HepG2 (cell line): ENCODE data around the gene DPYD.

Experiments
- ATF7 ChIP-seq, 2 experiments: fragments of 450-650 bp in 1 of 2; sonication (generic) in 1 of 2; formaldehyde crosslinking in 1 of 2; IDR thresholded peaks; 2 replicates each; pipeline versions ENCODE4 v1.4.0 to v1.6.1; 2016 to 2020; ENCODE audit warnings: antibody characterized with exemption in 1 of 2, mild to moderate bottlenecking in 1 of 2, missing genetic modification reagents in 1 of 2
- EP300 ChIP-seq, 3 experiments: sonication (generic) in 1 of 3; formaldehyde crosslinking in 1 of 3; IDR thresholded peaks; 2 replicates each; pipeline versions ENCODE4 v1.5.1 to v1.6.1; 2011 to 2020; ENCODE audit warnings: low read depth in 2 of 3, low read length in 2 of 3, borderline replicate concordance in 1 of 3, improper control_type of control experiment in 1 of 3, mild to moderate bottlenecking in 1 of 3, missing genetic modification reagents in 1 of 3, moderate library complexity in 1 of 3
- HNRNPUL1 ChIP-seq: fragments of 200-400 bp; formaldehyde crosslinking; IDR thresholded peaks from 2 replicates; pipeline ENCODE4 v1.6.1; 2017; ENCODE audit warnings: low read depth, mild to moderate bottlenecking, low read length, moderate library complexity
- KAT7 ChIP-seq: IDR thresholded peaks from 2 replicates; pipeline ENCODE4 v1.6.1; 2018; ENCODE audit warnings: borderline replicate concordance, missing compliant biosample characterization
- KDM5B ChIP-seq: sonication (generic); formaldehyde crosslinking; IDR thresholded peaks from 2 replicates; pipeline ENCODE4 v1.4.0; 2020; ENCODE audit warnings: missing genetic modification reagents, mild to moderate bottlenecking, borderline replicate concordance
- MED13 ChIP-seq: sonication (generic); formaldehyde crosslinking; IDR thresholded peaks from 2 replicates; pipeline ENCODE4 v1.5.0; 2020; ENCODE audit warnings: missing genetic modification reagents
- MXI1 ChIP-seq: IDR thresholded peaks from 3 replicates; pipeline ENCODE4 v1.6.1; 2012; ENCODE audit warnings: low read depth, low read length, inconsistent platforms, borderline replicate concordance
- PHF8 ChIP-seq: sonication (generic); formaldehyde crosslinking; IDR thresholded peaks from 2 replicates; pipeline ENCODE4 v1.5.0; 2020; ENCODE audit warnings: missing genetic modification reagents
- POLR2A ChIP-seq, 2 experiments: IDR thresholded peaks; 2 replicates each; pipeline ENCODE4 v1.6.1; 2011; ENCODE audit warnings: low read depth in 2 of 2, low read length in 2 of 2, mild to moderate bottlenecking in 1 of 2, moderate library complexity in 1 of 2; ENCODE audit not compliant: insufficient read depth in 1 of 2
- RFX5 ChIP-seq: IDR thresholded peaks from 2 replicates; pipeline ENCODE4 v1.6.1; 2011; ENCODE audit warnings: low read depth, low read length, improper control_type of control experiment
- TCF12 ChIP-seq, 2 experiments: fragments of 450-650 bp in 1 of 2; sonication (generic) in 1 of 2; formaldehyde crosslinking in 1 of 2; IDR thresholded peaks; 2 replicates each; pipeline versions ENCODE4 v1.6.1 to v1.8.0; 2017 to 2022; ENCODE audit warnings: antibody characterized with exemption in 1 of 2, mild to moderate bottlenecking in 1 of 2, missing genetic modification reagents in 1 of 2, moderate library complexity in 1 of 2
- ZBTB7A ChIP-seq: sonication (generic); formaldehyde crosslinking; IDR thresholded peaks from 2 replicates; pipeline ENCODE4 v1.8.0; 2022; ENCODE audit warnings: mild to moderate bottlenecking, missing genetic modification reagents
- ZNF75D ChIP-seq: sonication (generic); formaldehyde crosslinking; IDR thresholded peaks from 2 replicates; pipeline ENCODE4 v1.8.1; 2023; ENCODE audit warnings: missing genetic modification reagents, mild to moderate bottlenecking, borderline replicate concordance
- TF ChIP-seq, protein P1 (sequence below): sonication (generic); formaldehyde crosslinking; IDR thresholded peaks from 2 replicates; pipeline ENCODE4 v1.5.0; 2020; ENCODE audit warnings: mild to moderate bottlenecking, missing genetic modification reagents, moderate library complexity

DNA sequence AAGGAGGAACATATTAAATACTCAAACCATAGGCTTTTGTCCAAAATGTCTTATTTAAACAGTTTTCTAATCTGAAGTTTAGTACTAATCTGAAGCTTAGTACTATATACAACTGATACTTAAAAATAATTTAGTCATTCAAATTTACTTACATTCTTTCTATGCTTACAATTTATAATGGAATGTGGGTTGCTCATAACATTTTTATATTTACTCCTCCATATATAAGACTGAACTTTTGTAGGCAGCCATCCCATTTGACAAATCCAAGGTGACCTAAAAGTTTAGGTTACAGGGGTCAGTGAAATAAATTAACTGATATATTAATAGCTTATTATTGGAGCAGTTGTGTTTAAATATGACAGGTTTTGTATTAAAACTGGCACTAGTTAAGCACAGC, 570.6 kb downstream of the DPYD start:
- no peak for TF ChIP-seq ZBTB7A (CRISPR knock-in tag)
- TF ChIP-seq MXI1 = no peak
- no peak for TF ChIP-seq MED13 (CRISPR knock-in tag)
- no peak for TF ChIP-seq EP300 (IDR thresholded peaks at IDR 0.05; ENCODE audit: low read depth in 2 of 2, low read length in 2 of 2)
- TF ChIP-seq EP300 (CRISPR knock-in tag; IDR thresholded peaks at IDR 0.05; ENCODE audit: borderline replicate concordance) = no peak
- no peak for TF ChIP-seq PHF8 (CRISPR knock-in tag)
- TF ChIP-seq, protein P1, sequence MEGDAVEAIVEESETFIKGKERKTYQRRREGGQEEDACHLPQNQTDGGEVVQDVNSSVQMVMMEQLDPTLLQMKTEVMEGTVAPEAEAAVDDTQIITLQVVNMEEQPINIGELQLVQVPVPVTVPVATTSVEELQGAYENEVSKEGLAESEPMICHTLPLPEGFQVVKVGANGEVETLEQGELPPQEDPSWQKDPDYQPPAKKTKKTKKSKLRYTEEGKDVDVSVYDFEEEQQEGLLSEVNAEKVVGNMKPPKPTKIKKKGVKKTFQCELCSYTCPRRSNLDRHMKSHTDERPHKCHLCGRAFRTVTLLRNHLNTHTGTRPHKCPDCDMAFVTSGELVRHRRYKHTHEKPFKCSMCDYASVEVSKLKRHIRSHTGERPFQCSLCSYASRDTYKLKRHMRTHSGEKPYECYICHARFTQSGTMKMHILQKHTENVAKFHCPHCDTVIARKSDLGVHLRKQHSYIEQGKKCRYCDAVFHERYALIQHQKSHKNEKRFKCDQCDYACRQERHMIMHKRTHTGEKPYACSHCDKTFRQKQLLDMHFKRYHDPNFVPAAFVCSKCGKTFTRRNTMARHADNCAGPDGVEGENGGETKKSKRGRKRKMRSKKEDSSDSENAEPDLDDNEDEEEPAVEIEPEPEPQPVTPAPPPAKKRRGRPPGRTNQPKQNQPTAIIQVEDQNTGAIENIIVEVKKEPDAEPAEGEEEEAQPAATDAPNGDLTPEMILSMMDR (CRISPR knock-in tag) = no peak
- no peak for TF ChIP-seq POLR2A (IDR thresholded peaks at IDR 0.05; ENCODE audit: insufficient read depth in 1 of 2, low read depth in 2 of 2, low read length in 2 of 2)
- no peak for TF ChIP-seq KDM5B (CRISPR knock-in tag)
- TF ChIP-seq ATF7 (IDR thresholded peaks at IDR 0.05) = no peak
- no peak for TF ChIP-seq ATF7 (CRISPR knock-in tag; IDR thresholded peaks at IDR 0.05)
- no peak for TF ChIP-seq TCF12 (IDR thresholded peaks at IDR 0.05)
- no peak for TF ChIP-seq TCF12 (CRISPR knock-in tag; IDR thresholded peaks at IDR 0.05)
- TF ChIP-seq KAT7 (CRISPR knock-in tag) = no peak
- TF ChIP-seq ZNF75D (CRISPR knock-in tag) = no peak
- no peak for TF ChIP-seq HNRNPUL1
- no peak for TF ChIP-seq RFX5
